Kidney (tissue), 14 donors: ENCODE results near the gene ITGA4. TPM values are rescaled to one million over a fixed set of nuclear protein-coding genes. Genes with fewer than 3 reads are reported as not detected.
A peak's percentile ranks its signal among the peaks of the same experiment; 100 is the strongest.

ENCODE experiments used
- DNase-seq, 5 donors: peaks; one replicate each; pipeline ENCODE4 v3.0.0-alpha.2; 2013 to 2020
- FAIRE-seq: peaks from 2 replicates; lab custom pipeline; 2012; peaks lifted over from hg19 to GRCh38; lab: Jason Lieb, UNC
- H3K27ac ChIP-seq, 2 donors: one replicate each; pipeline ENCODE4 v1.7.0; 2013; ENCODE audit warnings: low read depth in 2 of 2, low read length in 2 of 2, inconsistent platforms in 1 of 2
- H3K27me3 ChIP-seq: one replicate; pipeline ENCODE4 v1.7.1; 2013; ENCODE audit warnings: low read length, inconsistent platforms; ENCODE audit not compliant: control insufficient read depth, insufficient read depth
- H3K36me3 ChIP-seq, 3 donors: one replicate each; pipeline versions ENCODE4 v1.7.0 to v1.7.1; 2013; ENCODE audit warnings: low read length in 3 of 3, control low read depth in 1 of 3, inconsistent platforms in 1 of 3; ENCODE audit not compliant: insufficient read depth in 3 of 3, control insufficient read depth in 2 of 3
- H3K4me1 ChIP-seq, 3 donors: one replicate each; pipeline versions ENCODE4 v1.7.0 to v1.7.1; 2013; ENCODE audit warnings: low read length in 3 of 3, inconsistent platforms in 1 of 3, low read depth in 1 of 3; ENCODE audit not compliant: control insufficient read depth in 2 of 3, insufficient read depth in 2 of 3
- H3K4me3 ChIP-seq, 3 donors: one replicate each; pipeline versions ENCODE4 v1.7.0 to v1.8.1; 2013; ENCODE audit warnings: low read length in 3 of 3, control low read depth in 1 of 3, inconsistent platforms in 1 of 3
- H3K9ac ChIP-seq, 3 donors: one replicate each; pipeline versions ENCODE4 v1.7.0 to v1.7.1; 2013; ENCODE audit warnings: low read length in 3 of 3, control low read depth in 1 of 3, inconsistent platforms in 1 of 3
- H3K9me3 ChIP-seq, 3 donors: one replicate each; pipeline versions ENCODE4 v1.7.0 to v1.7.1; 2013; ENCODE audit warnings: low read length in 3 of 3, control low read depth in 1 of 3, inconsistent platforms in 1 of 3; ENCODE audit not compliant: control insufficient read depth in 2 of 3, insufficient read depth in 1 of 3
- intact Hi-C: fragments of 100-400 bp; cut with DNase I; formaldehyde crosslinking; loops from one replicate; pipeline ENCODE4 v1.11.1; 2022
- polyA plus RNA-seq: library from polyadenylated mRNA; stranded (reverse); fragments of 350-450 nt; fragmentation: Illumina TruSeq; extraction: RNeasy Lipid Tissue Mini Kit (QIAGEN cat#74804); gene quantifications from one replicate; pipeline ENCODE4 v1.2.3, GENCODE V29; 2014; ENCODE audit warnings: low read depth, low replicate concordance; ENCODE audit not compliant: insufficient read depth
- total RNA-seq: library from RNA; stranded (reverse); fragmentation: NEBNext Ultra II Directional; extraction: Animal tissue kit (Norgen Biotek cat#: 25700); gene quantifications from one replicate; pipeline ENCODE4 v1.2.1, GENCODE V29; 2021
- TF ChIP-seq, protein P1 (sequence below): IDR thresholded peaks from 3 replicates; pipeline ENCODE4 v1.5.1; 2012; ENCODE audit warnings: mild to moderate bottlenecking, moderate library complexity, borderline replicate concordance; ENCODE audit not compliant: insufficient read depth; ENCODE audit errors: extremely low read depth
- donor health status: control.
- donor health status: control.
- donor health status: control.
- donor health status: control.
- donor health status: control.
- donor health status: DM: yes; HTN: yes; CAD: no.
- donor health status: Normal renal cell carcinoma (clear cell type).

Gene ITGA4
- total and polyA plus RNA-seq, 2 donors from 2014 or later: 0.39 to 23.5 TPM

DNA sequence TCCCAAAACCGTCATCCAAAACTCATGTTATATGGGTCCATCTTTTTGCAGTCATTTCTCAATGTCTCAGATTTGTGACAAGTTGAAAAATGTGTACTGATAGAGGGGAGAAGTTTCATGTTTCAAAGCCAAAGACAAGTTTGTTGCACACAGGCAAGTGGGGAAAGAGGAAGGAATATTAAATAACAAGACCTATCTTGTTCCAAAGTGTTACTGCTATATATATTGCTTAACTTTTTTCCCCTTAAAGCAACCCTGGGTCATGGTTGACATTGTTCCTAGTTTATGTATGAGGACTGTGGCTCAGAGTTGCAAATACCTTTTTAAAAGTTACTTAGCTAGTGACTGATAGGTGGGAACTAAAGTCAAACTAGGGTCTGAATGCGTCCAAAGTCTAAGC, 1.7 kb downstream of the ITGA4 start:
- no peaks in the 10 kb centered on the region for H3K9me3 ChIP-seq
- peak overlapping the region in 2 of 3 donors; percentile 48 to 53 for H3K4me3 ChIP-seq
- H3K36me3 ChIP-seq: no peaks in the 10 kb centered on the region
- TF ChIP-seq, protein P1, sequence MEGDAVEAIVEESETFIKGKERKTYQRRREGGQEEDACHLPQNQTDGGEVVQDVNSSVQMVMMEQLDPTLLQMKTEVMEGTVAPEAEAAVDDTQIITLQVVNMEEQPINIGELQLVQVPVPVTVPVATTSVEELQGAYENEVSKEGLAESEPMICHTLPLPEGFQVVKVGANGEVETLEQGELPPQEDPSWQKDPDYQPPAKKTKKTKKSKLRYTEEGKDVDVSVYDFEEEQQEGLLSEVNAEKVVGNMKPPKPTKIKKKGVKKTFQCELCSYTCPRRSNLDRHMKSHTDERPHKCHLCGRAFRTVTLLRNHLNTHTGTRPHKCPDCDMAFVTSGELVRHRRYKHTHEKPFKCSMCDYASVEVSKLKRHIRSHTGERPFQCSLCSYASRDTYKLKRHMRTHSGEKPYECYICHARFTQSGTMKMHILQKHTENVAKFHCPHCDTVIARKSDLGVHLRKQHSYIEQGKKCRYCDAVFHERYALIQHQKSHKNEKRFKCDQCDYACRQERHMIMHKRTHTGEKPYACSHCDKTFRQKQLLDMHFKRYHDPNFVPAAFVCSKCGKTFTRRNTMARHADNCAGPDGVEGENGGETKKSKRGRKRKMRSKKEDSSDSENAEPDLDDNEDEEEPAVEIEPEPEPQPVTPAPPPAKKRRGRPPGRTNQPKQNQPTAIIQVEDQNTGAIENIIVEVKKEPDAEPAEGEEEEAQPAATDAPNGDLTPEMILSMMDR: no peak
- no peak for FAIRE-seq
- H3K4me1 ChIP-seq: peaks cover 0 to 7% (median 0%) of the 10 kb centered on the region in 3 donors
- intact Hi-C loops: no loop called here
- no peak overlapping the region for H3K27ac ChIP-seq
- no peaks in the 10 kb centered on the region for H3K27me3 ChIP-seq
- peak overlapping the region in 1 of 3 donors; percentile 14 for H3K9ac ChIP-seq
- DNase-seq: peak in 2 of 5 donors; percentile 9 to 12

DNA sequence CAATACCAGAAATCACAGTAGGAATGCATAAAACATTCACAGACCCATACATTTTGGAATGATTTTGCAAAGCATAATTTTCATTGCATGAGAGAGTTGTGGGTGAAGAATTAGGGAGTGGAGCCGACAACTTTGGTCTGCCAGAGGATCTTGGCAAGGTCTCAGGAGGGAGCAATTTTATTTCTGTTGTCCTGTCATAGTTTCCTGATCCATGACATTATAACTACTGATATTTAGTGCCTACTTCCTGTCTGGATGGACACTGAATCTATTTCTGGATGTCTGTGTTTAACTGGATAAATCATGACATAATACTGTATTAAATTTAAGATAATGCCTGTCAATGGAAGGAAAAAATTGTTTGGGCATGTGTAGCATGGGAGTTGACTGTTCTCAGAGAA, 2.4 kb downstream of the ITGA4 start:
- H3K36me3 ChIP-seq: no peaks in the 10 kb centered on the region
- DNase-seq (peak in 2 of 5 donors; percentile 30 to 51), FAIRE-seq (no peak)
- H3K9ac ChIP-seq: peak overlapping the region in 1 of 3 donors; percentile 14
- peak overlapping the region in 1 of 3 donors; percentile 9 for H3K4me3 ChIP-seq
- H3K4me1 ChIP-seq: peaks cover 0 to 7% (median 0%) of the 10 kb centered on the region in 3 donors
- H3K27me3 ChIP-seq: no peaks in the 10 kb centered on the region
- intact Hi-C loops: no loop called here
- TF ChIP-seq, protein P1: no peak
- no peak overlapping the region for H3K27ac ChIP-seq
- no peaks in the 10 kb centered on the region for H3K9me3 ChIP-seq

DNA sequence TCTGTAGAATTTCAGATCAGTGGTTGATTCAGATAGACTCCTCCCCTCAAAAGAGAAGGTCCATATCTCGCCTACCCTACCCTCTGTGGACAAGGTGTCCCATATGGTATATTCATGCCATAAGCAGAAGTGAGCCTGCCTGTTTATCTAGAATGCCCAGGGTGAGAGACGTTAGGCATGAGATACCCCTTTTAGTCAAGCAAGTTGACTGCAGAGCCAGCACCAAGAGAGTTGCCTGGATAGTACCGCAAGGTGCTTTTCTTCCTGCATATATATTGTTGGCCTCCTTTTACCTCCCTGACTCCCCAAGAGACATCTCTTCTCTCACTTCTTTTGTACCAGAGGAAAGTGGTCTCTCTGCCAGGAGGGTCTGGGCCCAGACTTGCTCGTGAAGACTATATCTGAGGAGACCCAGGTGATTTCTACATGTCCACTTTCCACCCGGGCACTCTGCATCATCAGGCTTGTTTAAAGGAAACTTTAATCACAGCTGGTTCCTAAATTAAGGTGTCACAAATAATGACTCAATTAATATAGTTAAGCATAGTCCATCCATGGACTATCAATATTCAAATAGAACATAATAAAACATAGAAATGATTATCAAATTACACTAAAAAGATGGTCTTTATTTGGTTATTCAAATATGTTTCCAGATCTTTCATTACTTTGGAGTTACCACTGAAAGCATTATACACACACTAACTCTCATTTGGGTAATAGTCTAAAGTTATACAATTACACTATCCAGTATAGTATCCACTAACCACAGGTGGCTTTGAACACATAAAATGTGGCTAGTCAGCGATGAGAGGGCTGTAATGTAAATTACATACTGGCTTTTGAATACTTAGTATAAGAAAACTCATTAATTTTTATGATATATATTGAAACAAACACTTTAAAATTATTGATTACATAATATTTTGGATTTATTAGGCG, 4.1 kb downstream of the ITGA4 start:
- H3K36me3 ChIP-seq: no peaks in the 10 kb centered on the region
- FAIRE-seq (no peak), DNase-seq (peak in 1 of 5 donors; percentile 28)
- TF ChIP-seq, protein P1: no peak
- intact Hi-C loops: no loop called here
- no peak overlapping the region for H3K4me3 ChIP-seq
- H3K4me1 ChIP-seq: peaks cover 0 to 6% (median 0%) of the 10 kb centered on the region in 3 donors
- H3K9me3 ChIP-seq: no peaks in the 10 kb centered on the region
- no peak overlapping the region for H3K27ac ChIP-seq
- H3K9ac ChIP-seq: no peak overlapping the region
- H3K27me3 ChIP-seq: no peaks in the 10 kb centered on the region
